Testis (tissue), 3 donors: ENCODE measurements around the gene TCTN3. TPM values are rescaled to one million over a fixed set of nuclear protein-coding genes. Genes with fewer than 3 reads are reported as not detected.

Source experiments
- DNase-seq: peaks from one replicate; pipeline ENCODE4 v3.0.0-alpha.2; 2019
- H3K27ac ChIP-seq, 2 donors: fragments of 200-600 bp; sonication (generic); one replicate each; pipeline ENCODE4 v1.5.1; 2019
- H3K27me3 ChIP-seq: fragments of 200-600 bp; sonication (generic); one replicate; pipeline ENCODE4 v1.5.1; 2019
- H3K36me3 ChIP-seq: fragments of 200-600 bp; sonication (generic); one replicate; pipeline ENCODE4 v1.5.1; 2017; ENCODE audit warnings: low read depth; ENCODE audit errors: missing control alignments
- H3K4me1 ChIP-seq: fragments of 200-600 bp; sonication (generic); one replicate; pipeline ENCODE4 v1.5.1; 2019
- H3K4me3 ChIP-seq, 2 donors: fragments of 200-600 bp; sonication (generic); one replicate each; pipeline ENCODE4 v1.5.1; 2017 to 2019
- H3K9me3 ChIP-seq: fragments of 200-600 bp; sonication (generic); one replicate; pipeline ENCODE4 v1.5.1; 2017
- CTCF ChIP-seq, 3 experiments: fragments of 450-650 bp in 2 of 3; fragments of 200-600 bp in 1 of 3; sonication (generic) in 1 of 3; IDR thresholded peaks; one replicate each; pipeline ENCODE4 v1.5.1; 2016 to 2019; ENCODE audit warnings: antibody characterized with exemption in 3 of 3, mild to moderate bottlenecking in 2 of 3, moderate library complexity in 1 of 3
- POLR2A ChIP-seq: fragments of 450-650 bp; IDR thresholded peaks from one replicate; pipeline ENCODE4 v1.6.1; 2017; ENCODE audit warnings: antibody characterized with exemption, mild to moderate bottlenecking, moderate library complexity
- WGBS, 2 donors: methylation state at CpG; one replicate each; pipeline ENCODE4 v1.1.5; 2018; 5-methylcytosine and 5-hydroxymethylcytosine counted together
- intact Hi-C: fragments of 100-400 bp; cut with DNase I; formaldehyde crosslinking; loops from one replicate; pipeline ENCODE4 v1.15.1; 2023; ENCODE audit warnings: low total_unique reads
- polyA plus RNA-seq: library from polyadenylated mRNA; stranded (reverse); fragments of 350-450 nt; fragmentation: Illumina TruSeq; extraction: RNeasy Lipid Tissue Mini Kit (QIAGEN cat#74804); gene quantifications from one replicate; pipeline ENCODE4 v1.2.3, GENCODE V29; 2014; ENCODE audit warnings: low read depth, low replicate concordance; ENCODE audit not compliant: insufficient read depth
- total RNA-seq, 2 donors: library from RNA; depleted of rRNA; stranded (reverse); fragments of >200 nt; gene quantifications; one replicate each; pipeline ENCODE4 v1.2.3, GENCODE V29; 2016

TCTN3 gene
- total and polyA plus RNA-seq, 3 donors from 2014 or later: 29.3 to 44.6 (median 29.7) TPM

GRCh38 chr10:95698415-95698814, 4.7 kb upstream of the TCTN3 start:
- 50 to 64% methylated on average over 2 of the region's 2 CpGs for WGBS, 2 donors
- intact Hi-C loops: loop anchor here (10.0 kb wide), 1 partner anchor 166 kb away; no protein-coding TSS in a partner anchor
- no peak overlapping the region for H3K4me3 ChIP-seq
- no peaks in the 10 kb centered on the region for H3K9me3 ChIP-seq
- H3K27me3 ChIP-seq: no peaks in the 10 kb centered on the region
- TF ChIP-seq POLR2A (no peak), CTCF (IDR thresholded peaks at IDR 0.05) (no peak)
- no peak for DNase-seq
- no peaks in the 10 kb centered on the region for H3K4me1 ChIP-seq
- H3K36me3 ChIP-seq: no peaks in the 10 kb centered on the region
- H3K27ac ChIP-seq: no peak overlapping the region

- 75 to 78% methylated on average over 3 of the region's 3 CpGs for WGBS, 2 donors
- intact Hi-C loops: loop anchor here (10.0 kb wide), 1 partner anchor 167 kb away; no protein-coding TSS in a partner anchor
- TF ChIP-seq CTCF (IDR thresholded peaks at IDR 0.05) (no peak), POLR2A (no peak)
- no peaks in the 10 kb centered on the region for H3K36me3 ChIP-seq
- no peak for DNase-seq
- H3K9me3 ChIP-seq: no peaks in the 10 kb centered on the region
- H3K27ac ChIP-seq: no peak overlapping the region
- H3K4me3 ChIP-seq: no peak overlapping the region
- H3K27me3 ChIP-seq: no peaks in the 10 kb centered on the region
- H3K4me1 ChIP-seq: no peaks in the 10 kb centered on the region
Measured at GRCh38 chr10:95697429-95697828, 3.7 kb upstream of the TCTN3 start.

- Histone ChIP-seq H3K27me3 (no peaks in the 10 kb centered on the region), H3K27ac (no peak overlapping the region), H3K4me3 (peak overlapping the region; percentile 70 to 79), H3K4me1 (no peaks in the 10 kb centered on the region), H3K9me3 (no peaks in the 10 kb centered on the region), H3K36me3 (no peaks in the 10 kb centered on the region)
- WGBS, 2 donors: 55 to 82% methylated on average over 16 to 18 of the region's 18 CpGs
- TF ChIP-seq POLR2A: no peak
- TF ChIP-seq CTCF (IDR thresholded peaks at IDR 0.05): no peak
- intact Hi-C loops: loop anchor here (10.0 kb wide), 1 partner anchor 170 kb away; no protein-coding TSS in a partner anchor
- no peak for DNase-seq
Measured at GRCh38 chr10:95694665-95695064, 938 bp upstream of the TCTN3 start.

- Histone ChIP-seq H3K4me3 (peak overlapping the region; percentile 70 to 79), H3K9me3 (no peaks in the 10 kb centered on the region), H3K36me3 (no peaks in the 10 kb centered on the region), H3K27me3 (no peaks in the 10 kb centered on the region), H3K4me1 (no peaks in the 10 kb centered on the region), H3K27ac (peak overlapping the region; percentile 16 to 81)
- TF ChIP-seq CTCF (IDR thresholded peaks at IDR 0.05): no peak
- intact Hi-C loops: loop anchor here (10.0 kb wide), 1 partner anchor 172 kb away; no protein-coding TSS in a partner anchor
- DNase-seq: no peak
- WGBS, 2 donors: 8% methylated on average over 15 of the region's 15 CpGs
Measured at GRCh38 chr10:95693071-95693667, 558 bp downstream of the TCTN3 start.

GRCh38 chr10:95691281-95691680, 2.4 kb downstream of the TCTN3 start:
- Histone ChIP-seq H3K4me3 (no peak overlapping the region), H3K27me3 (no peaks in the 10 kb centered on the region), H3K9me3 (no peaks in the 10 kb centered on the region), H3K27ac (no peak overlapping the region), H3K4me1 (no peaks in the 10 kb centered on the region), H3K36me3 (no peaks in the 10 kb centered on the region)
- 60 to 79% methylated on average over 2 of the region's 2 CpGs for WGBS, 2 donors
- TF ChIP-seq POLR2A (no peak), CTCF (IDR thresholded peaks at IDR 0.05) (no peak)
- intact Hi-C loops: loop anchor here (10.0 kb wide), 1 partner anchor 174 kb away; no protein-coding TSS in a partner anchor
- DNase-seq: no peak
